Astrocyte (in vitro differentiated cells and primary cell): ENCODE measurements around the gene SMIM35.

ENCODE experiments used
- EZH2 ChIP-seq: IDR thresholded peaks from 2 replicates; pipeline ENCODE4 v1.6.1; 2012; ENCODE audit warnings: mild to moderate bottlenecking, low read length, inconsistent platforms; ENCODE audit not compliant: insufficient read depth
- TF ChIP-seq, protein P1 (sequence below): IDR thresholded peaks from 2 replicates; pipeline ENCODE4 v1.5.1; 2011; ENCODE audit warnings: low read depth, mild to moderate bottlenecking, inconsistent platforms, low read length, moderate library complexity; ENCODE audit not compliant: insufficient read depth

DNA sequence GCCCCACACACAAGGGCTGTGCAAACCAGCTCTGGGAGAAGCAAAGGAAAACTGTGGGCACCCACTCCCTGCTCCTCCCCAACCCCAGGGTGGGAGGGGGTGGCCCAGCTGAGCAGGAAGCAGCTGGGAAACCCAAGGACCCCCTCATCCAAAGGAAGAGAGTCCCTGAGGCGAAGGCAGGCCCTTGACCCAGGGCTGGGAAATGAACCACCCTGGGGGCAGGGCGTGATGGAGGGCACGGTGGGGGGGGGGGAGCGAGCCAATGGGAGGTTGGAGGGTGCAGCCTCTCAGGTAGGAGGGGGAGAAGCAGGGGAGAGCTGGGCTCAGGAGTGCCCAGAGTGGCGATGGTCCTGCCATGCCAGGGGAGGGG, 49.0 kb upstream of the SMIM35 start:
- TF ChIP-seq EZH2 = no peak
- TF ChIP-seq, protein P1, sequence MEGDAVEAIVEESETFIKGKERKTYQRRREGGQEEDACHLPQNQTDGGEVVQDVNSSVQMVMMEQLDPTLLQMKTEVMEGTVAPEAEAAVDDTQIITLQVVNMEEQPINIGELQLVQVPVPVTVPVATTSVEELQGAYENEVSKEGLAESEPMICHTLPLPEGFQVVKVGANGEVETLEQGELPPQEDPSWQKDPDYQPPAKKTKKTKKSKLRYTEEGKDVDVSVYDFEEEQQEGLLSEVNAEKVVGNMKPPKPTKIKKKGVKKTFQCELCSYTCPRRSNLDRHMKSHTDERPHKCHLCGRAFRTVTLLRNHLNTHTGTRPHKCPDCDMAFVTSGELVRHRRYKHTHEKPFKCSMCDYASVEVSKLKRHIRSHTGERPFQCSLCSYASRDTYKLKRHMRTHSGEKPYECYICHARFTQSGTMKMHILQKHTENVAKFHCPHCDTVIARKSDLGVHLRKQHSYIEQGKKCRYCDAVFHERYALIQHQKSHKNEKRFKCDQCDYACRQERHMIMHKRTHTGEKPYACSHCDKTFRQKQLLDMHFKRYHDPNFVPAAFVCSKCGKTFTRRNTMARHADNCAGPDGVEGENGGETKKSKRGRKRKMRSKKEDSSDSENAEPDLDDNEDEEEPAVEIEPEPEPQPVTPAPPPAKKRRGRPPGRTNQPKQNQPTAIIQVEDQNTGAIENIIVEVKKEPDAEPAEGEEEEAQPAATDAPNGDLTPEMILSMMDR = no peak
